SK-N-SH (cell line): ENCODE measurements around the gene LMTK2.

Experiments
- EP300 ChIP-seq, 2 experiments: IDR thresholded peaks; 2 replicates each; pipeline versions ENCODE4 v1.4.0 to v1.6.1; 2012; ENCODE audit warnings: borderline replicate concordance in 1 of 2, low read depth in 1 of 2, low read length in 1 of 2
- EZH2phosphoT487 ChIP-seq: fragments of 200-600 bp; sonication (generic); IDR thresholded peaks from 2 replicates; pipeline ENCODE4 v1.6.1; 2017; ENCODE audit warnings: low read depth, mixed run types, mild to moderate bottlenecking, antibody characterized with exemption, moderate library complexity, borderline replicate concordance
- FOXJ3 ChIP-seq: sonication (generic); formaldehyde crosslinking; IDR thresholded peaks from 2 replicates; pipeline ENCODE4 v1.5.1; 2020; ENCODE audit warnings: mild to moderate bottlenecking, missing genetic modification reagents
- NFIC ChIP-seq: IDR thresholded peaks from 2 replicates; pipeline ENCODE4 v1.4.0; 2012; ENCODE audit warnings: borderline replicate concordance
- RXRA ChIP-seq: IDR thresholded peaks from 2 replicates; pipeline ENCODE4 v1.4.0; 2012; ENCODE audit warnings: low read depth, mild to moderate bottlenecking, borderline replicate concordance
- SMC3 ChIP-seq: IDR thresholded peaks from 2 replicates; pipeline ENCODE4 v1.6.1; 2012; ENCODE audit warnings: low read depth, low read length, improper control_type of control experiment
- TAF1 ChIP-seq: IDR thresholded peaks from 2 replicates; pipeline ENCODE4 v1.6.1; 2012; ENCODE audit warnings: low read depth, mild to moderate bottlenecking, low read length, moderate library complexity, borderline replicate concordance
- TF ChIP-seq, protein P1 (sequence below): fragments of 200-600 bp; sonication (generic); IDR thresholded peaks from 2 replicates; pipeline ENCODE4 v1.6.1; 2017; ENCODE audit warnings: antibody characterized with exemption, mild to moderate bottlenecking, moderate library complexity
- TF ChIP-seq, protein P2 (sequence below): IDR thresholded peaks from 2 replicates; pipeline ENCODE4 v1.4.0; 2012; ENCODE audit warnings: low read depth, borderline replicate concordance

DNA sequence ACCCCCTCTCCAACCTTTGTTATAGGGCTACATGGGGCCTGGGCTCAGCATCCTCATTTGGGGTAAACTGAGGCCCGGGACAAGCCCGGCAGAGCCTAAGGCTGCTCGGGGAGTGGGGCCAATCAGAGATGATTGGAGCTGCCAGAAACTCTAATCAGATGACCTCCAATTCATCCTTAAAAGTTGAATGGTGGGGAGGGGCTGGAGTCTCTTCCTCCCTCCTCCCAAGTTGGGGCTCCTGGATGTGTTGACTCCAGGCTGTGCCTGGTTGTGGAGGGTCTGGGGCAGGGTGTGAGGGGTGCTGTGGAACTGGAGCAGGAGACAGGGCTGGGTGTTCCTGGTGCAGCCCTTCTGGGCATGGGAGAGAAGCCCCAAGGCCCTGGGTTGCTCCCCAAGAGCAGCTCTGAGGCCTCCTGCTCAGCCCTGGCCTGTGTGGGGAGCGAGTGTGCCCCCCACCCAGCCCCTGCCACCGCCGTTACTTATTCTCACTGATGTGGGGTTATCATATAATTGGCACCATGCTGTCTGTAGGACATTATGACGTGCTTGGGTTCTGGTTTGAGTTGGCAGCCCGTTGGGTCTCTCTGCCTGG lies 106.7 kb downstream of the LMTK2 start:
- no peak for TF ChIP-seq TAF1
- TF ChIP-seq FOXJ3 (CRISPR knock-in tag), result no peak
- TF ChIP-seq EP300 (IDR thresholded peaks at IDR 0.05; ENCODE audit: borderline replicate concordance in 1 of 2, low read depth in 1 of 2, low read length in 1 of 2), result no peak
- no peak for TF ChIP-seq EZH2phosphoT487
- TF ChIP-seq, protein P1, sequence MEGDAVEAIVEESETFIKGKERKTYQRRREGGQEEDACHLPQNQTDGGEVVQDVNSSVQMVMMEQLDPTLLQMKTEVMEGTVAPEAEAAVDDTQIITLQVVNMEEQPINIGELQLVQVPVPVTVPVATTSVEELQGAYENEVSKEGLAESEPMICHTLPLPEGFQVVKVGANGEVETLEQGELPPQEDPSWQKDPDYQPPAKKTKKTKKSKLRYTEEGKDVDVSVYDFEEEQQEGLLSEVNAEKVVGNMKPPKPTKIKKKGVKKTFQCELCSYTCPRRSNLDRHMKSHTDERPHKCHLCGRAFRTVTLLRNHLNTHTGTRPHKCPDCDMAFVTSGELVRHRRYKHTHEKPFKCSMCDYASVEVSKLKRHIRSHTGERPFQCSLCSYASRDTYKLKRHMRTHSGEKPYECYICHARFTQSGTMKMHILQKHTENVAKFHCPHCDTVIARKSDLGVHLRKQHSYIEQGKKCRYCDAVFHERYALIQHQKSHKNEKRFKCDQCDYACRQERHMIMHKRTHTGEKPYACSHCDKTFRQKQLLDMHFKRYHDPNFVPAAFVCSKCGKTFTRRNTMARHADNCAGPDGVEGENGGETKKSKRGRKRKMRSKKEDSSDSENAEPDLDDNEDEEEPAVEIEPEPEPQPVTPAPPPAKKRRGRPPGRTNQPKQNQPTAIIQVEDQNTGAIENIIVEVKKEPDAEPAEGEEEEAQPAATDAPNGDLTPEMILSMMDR, result no peak
- TF ChIP-seq NFIC, result no peak
- TF ChIP-seq RXRA, result no peak
- TF ChIP-seq, protein P2, sequence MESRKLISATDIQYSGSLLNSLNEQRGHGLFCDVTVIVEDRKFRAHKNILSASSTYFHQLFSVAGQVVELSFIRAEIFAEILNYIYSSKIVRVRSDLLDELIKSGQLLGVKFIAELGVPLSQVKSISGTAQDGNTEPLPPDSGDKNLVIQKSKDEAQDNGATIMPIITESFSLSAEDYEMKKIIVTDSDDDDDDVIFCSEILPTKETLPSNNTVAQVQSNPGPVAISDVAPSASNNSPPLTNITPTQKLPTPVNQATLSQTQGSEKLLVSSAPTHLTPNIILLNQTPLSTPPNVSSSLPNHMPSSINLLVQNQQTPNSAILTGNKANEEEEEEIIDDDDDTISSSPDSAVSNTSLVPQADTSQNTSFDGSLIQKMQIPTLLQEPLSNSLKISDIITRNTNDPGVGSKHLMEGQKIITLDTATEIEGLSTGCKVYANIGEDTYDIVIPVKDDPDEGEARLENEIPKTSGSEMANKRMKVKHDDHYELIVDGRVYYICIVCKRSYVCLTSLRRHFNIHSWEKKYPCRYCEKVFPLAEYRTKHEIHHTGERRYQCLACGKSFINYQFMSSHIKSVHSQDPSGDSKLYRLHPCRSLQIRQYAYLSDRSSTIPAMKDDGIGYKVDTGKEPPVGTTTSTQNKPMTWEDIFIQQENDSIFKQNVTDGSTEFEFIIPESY, result no peak
- no peak for TF ChIP-seq SMC3
